Measurements from ENCODE around the gene PPFIA2.

PPFIA2 gene

DNA sequence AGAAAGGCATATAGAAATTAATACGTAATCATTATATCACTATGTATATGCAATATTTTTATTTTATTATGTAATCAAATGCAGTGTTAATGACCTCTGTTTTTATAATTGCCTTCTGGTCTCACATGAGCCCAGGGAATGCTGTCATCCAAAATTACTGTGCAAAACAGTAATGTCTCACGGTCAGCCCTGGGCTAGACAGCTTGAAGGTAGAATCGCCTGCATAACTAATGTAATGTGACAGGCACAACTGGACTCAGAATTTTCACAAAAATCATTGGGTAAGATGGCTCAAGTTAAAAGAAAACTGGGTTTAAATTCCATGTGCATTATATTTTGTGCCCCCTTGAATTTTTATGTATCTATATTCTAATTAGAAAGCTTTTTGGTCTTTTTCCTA lies 293.3 kb downstream of the PPFIA2 start:
- Histone ChIP-seq H3K9ac (ENCODE audit: low read depth in 1 of 2, low read length in 2 of 2) (no peak overlapping the region), H3K27ac (ENCODE audit: low read depth in 2 of 2, low read length in 2 of 2) (no peak overlapping the region), H3K4me3 (ENCODE audit: low read length in 2 of 2) (no peak overlapping the region), H3K4me1 (ENCODE audit: control insufficient read depth in 2 of 2, insufficient read depth in 2 of 2, low read length in 2 of 2) (no peaks in the 10 kb centered on the region), H3K27me3 (ENCODE audit: control insufficient read depth in 2 of 2, insufficient read depth in 2 of 2, low read length in 2 of 2) (no peaks in the 10 kb centered on the region), H3K9me3 (ENCODE audit: control insufficient read depth in 2 of 2, low read length in 2 of 2) (no peaks in the 10 kb centered on the region), H3K36me3 (ENCODE audit: control insufficient read depth in 2 of 2, insufficient read depth in 2 of 2, low read length in 2 of 2) (no peaks in the 10 kb centered on the region)

DNA sequence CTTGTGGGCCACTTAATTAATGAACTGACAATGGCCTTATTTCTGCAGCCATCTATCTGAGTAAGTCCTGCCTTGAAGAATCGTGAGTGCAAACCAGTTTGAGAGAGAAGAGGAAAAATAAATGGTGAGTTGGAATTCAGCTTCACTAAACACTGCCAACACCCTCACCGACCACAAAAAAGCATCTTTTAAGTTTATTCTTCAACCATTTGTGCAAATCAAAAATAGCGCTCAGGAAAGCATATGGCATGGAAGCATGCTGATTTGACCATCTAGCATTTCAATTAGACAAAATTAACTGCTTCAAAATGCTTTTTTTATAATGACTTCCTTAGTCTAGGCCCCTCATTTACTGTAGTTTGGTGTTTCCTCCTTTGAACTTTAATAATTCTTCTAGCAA lies 294.0 kb downstream of the PPFIA2 start:
- Histone ChIP-seq H3K4me3 (ENCODE audit: low read length in 2 of 2) (no peak overlapping the region), H3K9ac (ENCODE audit: low read depth in 1 of 2, low read length in 2 of 2) (no peak overlapping the region), H3K36me3 (ENCODE audit: control insufficient read depth in 2 of 2, insufficient read depth in 2 of 2, low read length in 2 of 2) (no peaks in the 10 kb centered on the region), H3K27ac (ENCODE audit: low read depth in 2 of 2, low read length in 2 of 2) (no peak overlapping the region), H3K4me1 (ENCODE audit: control insufficient read depth in 2 of 2, insufficient read depth in 2 of 2, low read length in 2 of 2) (no peaks in the 10 kb centered on the region), H3K27me3 (ENCODE audit: control insufficient read depth in 2 of 2, insufficient read depth in 2 of 2, low read length in 2 of 2) (no peaks in the 10 kb centered on the region), H3K9me3 (ENCODE audit: control insufficient read depth in 2 of 2, low read length in 2 of 2) (no peaks in the 10 kb centered on the region)

DNA sequence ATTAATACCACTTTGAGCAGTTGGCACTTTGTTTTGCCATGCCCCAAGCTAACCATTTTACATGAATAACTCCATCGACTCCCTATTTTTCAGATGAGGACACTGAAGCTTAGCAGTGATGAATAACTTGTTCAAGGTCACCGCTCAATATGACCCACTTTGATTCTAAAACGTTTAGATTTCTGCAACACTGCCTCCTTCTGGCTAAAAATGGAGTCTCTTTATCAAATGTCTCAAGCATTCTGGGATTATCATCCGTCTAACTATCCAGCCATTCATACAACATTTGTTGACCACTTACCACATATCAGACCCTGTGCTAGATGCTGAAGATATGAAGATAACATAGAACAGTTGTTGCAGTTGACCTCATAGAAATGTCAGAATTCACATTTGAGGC lies 298.0 kb downstream of the PPFIA2 start:
- Histone ChIP-seq H3K4me1 (ENCODE audit: control insufficient read depth in 2 of 2, insufficient read depth in 2 of 2, low read length in 2 of 2) (no peaks in the 10 kb centered on the region), H3K36me3 (ENCODE audit: control insufficient read depth in 2 of 2, insufficient read depth in 2 of 2, low read length in 2 of 2) (no peaks in the 10 kb centered on the region), H3K4me3 (ENCODE audit: low read length in 2 of 2) (no peak overlapping the region), H3K27me3 (ENCODE audit: control insufficient read depth in 2 of 2, insufficient read depth in 2 of 2, low read length in 2 of 2) (no peaks in the 10 kb centered on the region), H3K9ac (ENCODE audit: low read depth in 1 of 2, low read length in 2 of 2) (no peak overlapping the region), H3K9me3 (ENCODE audit: control insufficient read depth in 2 of 2, low read length in 2 of 2) (no peaks in the 10 kb centered on the region), H3K27ac (ENCODE audit: low read depth in 2 of 2, low read length in 2 of 2) (no peak overlapping the region)

DNA sequence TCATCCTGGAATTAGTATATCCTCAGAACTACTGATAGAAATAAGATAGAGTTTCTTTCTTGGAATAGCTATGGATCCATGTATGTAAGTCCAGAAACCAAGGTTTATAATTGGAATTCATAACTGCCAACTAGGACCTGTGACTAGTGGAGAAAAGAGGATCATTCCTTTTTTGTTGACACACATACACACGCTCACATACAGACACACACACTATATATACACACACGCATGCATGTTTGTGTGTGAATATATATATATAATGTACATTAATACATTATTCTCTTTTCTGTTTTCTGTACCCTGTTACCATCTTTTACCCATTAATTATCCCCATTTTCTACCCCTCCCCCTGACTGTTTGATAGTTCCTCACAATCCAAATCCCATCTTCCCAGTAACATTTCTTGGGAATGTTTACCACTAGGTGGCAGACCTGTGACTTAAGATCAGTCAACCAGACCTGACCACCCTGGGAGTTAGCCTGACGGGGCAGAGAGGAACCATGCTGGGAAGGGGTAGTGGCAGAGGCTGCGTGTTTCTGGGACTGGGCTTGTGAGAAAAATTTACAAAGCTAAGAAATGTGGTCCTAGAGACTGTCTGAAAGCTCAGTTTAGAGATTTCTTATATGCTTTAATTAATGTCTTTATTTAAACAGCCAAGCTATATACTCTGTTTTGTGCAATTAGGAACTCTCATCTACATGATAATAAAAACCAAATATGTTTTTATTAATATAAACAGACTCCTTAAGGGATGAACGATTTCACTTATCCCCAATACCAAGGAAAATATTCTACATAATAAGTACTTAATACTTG lies 308.0 kb downstream of the PPFIA2 start:
- no peaks in the 10 kb centered on the region for H3K9me3 ChIP-seq (ENCODE audit: control insufficient read depth in 2 of 2, low read length in 2 of 2)
- no peaks in the 10 kb centered on the region for H3K36me3 ChIP-seq (ENCODE audit: control insufficient read depth in 2 of 2, insufficient read depth in 2 of 2, low read length in 2 of 2)
- H3K4me3 ChIP-seq (ENCODE audit: low read length in 2 of 2), result no peak overlapping the region
- H3K27me3 ChIP-seq (ENCODE audit: control insufficient read depth in 2 of 2, insufficient read depth in 2 of 2, low read length in 2 of 2), result no peaks in the 10 kb centered on the region
- no peak overlapping the region for H3K9ac ChIP-seq (ENCODE audit: low read depth in 1 of 2, low read length in 2 of 2)
- no peaks in the 10 kb centered on the region for H3K4me1 ChIP-seq (ENCODE audit: control insufficient read depth in 2 of 2, insufficient read depth in 2 of 2, low read length in 2 of 2)
- H3K27ac ChIP-seq (ENCODE audit: low read depth in 2 of 2, low read length in 2 of 2), result no peak overlapping the region

DNA sequence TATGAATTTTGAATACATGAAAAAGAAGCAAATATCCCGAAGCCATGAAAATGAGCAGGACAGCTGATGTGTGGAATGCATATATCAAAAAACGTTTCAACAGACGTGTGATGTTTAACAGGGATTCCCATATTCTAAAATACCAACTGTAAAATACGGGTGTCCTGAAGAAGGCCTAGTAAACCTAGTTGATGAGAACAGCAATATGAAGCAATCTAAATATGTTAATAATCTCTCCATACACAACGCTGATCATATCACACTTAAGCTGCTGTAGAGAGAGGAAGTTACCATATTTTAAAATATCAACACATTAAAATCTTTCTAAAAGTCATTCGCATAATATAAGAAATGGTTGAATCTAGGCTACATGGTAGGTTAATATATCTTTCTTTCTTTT lies 317.5 kb downstream of the PPFIA2 start:
- no peak overlapping the region for H3K9ac ChIP-seq (ENCODE audit: low read depth in 1 of 2, low read length in 2 of 2)
- H3K4me3 ChIP-seq (ENCODE audit: low read length in 2 of 2), result no peak overlapping the region
- no peak overlapping the region for H3K27ac ChIP-seq (ENCODE audit: low read depth in 2 of 2, low read length in 2 of 2)
- H3K27me3 ChIP-seq (ENCODE audit: control insufficient read depth in 2 of 2, insufficient read depth in 2 of 2, low read length in 2 of 2), result no peaks in the 10 kb centered on the region
- H3K36me3 ChIP-seq (ENCODE audit: control insufficient read depth in 2 of 2, insufficient read depth in 2 of 2, low read length in 2 of 2), result no peaks in the 10 kb centered on the region
- no peaks in the 10 kb centered on the region for H3K4me1 ChIP-seq (ENCODE audit: control insufficient read depth in 2 of 2, insufficient read depth in 2 of 2, low read length in 2 of 2)
- H3K9me3 ChIP-seq (ENCODE audit: control insufficient read depth in 2 of 2, low read length in 2 of 2), result no peaks in the 10 kb centered on the region

DNA sequence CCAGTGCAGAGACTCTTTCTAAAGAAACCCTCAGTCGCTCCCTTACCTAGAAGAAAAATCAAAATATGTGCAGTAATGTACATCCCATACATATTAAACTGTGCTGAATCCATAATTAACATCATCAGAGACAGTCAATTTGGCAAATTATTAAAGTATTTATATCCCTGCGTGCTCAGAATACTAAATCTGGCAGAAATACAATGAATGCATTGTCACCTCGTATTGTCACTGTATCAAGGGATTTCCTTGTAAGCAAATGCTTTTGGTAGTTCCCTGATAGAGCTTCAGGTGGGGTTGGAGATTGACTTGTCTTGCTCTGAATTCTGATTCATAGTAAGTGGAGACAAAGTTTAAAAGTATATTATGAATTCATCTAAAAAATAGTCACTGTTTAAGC lies 319.1 kb downstream of the PPFIA2 start:
- no peaks in the 10 kb centered on the region for H3K9me3 ChIP-seq (ENCODE audit: control insufficient read depth in 2 of 2, low read length in 2 of 2)
- H3K9ac ChIP-seq (ENCODE audit: low read depth in 1 of 2, low read length in 2 of 2), result no peak overlapping the region
- no peaks in the 10 kb centered on the region for H3K4me1 ChIP-seq (ENCODE audit: control insufficient read depth in 2 of 2, insufficient read depth in 2 of 2, low read length in 2 of 2)
- H3K27ac ChIP-seq (ENCODE audit: low read depth in 2 of 2, low read length in 2 of 2), result no peak overlapping the region
- no peaks in the 10 kb centered on the region for H3K27me3 ChIP-seq (ENCODE audit: control insufficient read depth in 2 of 2, insufficient read depth in 2 of 2, low read length in 2 of 2)
- H3K36me3 ChIP-seq (ENCODE audit: control insufficient read depth in 2 of 2, insufficient read depth in 2 of 2, low read length in 2 of 2), result no peaks in the 10 kb centered on the region
- no peak overlapping the region for H3K4me3 ChIP-seq (ENCODE audit: low read length in 2 of 2)

DNA sequence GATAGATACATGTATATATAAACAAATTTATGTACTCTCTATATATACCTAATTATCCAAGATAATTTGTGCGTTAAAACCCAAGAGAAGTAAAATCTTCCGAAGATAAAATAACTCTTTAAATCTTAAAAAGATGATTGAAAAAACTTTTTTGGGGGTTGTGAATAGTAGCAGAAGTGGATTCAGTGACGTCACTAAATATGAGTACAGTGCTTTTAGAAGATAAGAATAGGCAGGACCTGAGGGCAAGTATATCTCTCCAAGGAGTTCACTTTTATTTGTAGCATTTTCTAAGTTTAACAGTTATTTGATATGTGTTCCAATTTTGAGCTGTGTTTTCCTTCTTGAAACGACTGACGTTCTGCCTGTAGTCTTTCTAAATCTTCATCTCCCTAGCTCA lies 319.8 kb downstream of the PPFIA2 start:
- Histone ChIP-seq H3K36me3 (ENCODE audit: control insufficient read depth in 2 of 2, insufficient read depth in 2 of 2, low read length in 2 of 2) (no peaks in the 10 kb centered on the region), H3K4me1 (ENCODE audit: control insufficient read depth in 2 of 2, insufficient read depth in 2 of 2, low read length in 2 of 2) (no peaks in the 10 kb centered on the region), H3K9ac (ENCODE audit: low read depth in 1 of 2, low read length in 2 of 2) (no peak overlapping the region), H3K4me3 (ENCODE audit: low read length in 2 of 2) (no peak overlapping the region), H3K27ac (ENCODE audit: low read depth in 2 of 2, low read length in 2 of 2) (no peak overlapping the region), H3K9me3 (ENCODE audit: control insufficient read depth in 2 of 2, low read length in 2 of 2) (no peaks in the 10 kb centered on the region), H3K27me3 (ENCODE audit: control insufficient read depth in 2 of 2, insufficient read depth in 2 of 2, low read length in 2 of 2) (no peaks in the 10 kb centered on the region)

DNA sequence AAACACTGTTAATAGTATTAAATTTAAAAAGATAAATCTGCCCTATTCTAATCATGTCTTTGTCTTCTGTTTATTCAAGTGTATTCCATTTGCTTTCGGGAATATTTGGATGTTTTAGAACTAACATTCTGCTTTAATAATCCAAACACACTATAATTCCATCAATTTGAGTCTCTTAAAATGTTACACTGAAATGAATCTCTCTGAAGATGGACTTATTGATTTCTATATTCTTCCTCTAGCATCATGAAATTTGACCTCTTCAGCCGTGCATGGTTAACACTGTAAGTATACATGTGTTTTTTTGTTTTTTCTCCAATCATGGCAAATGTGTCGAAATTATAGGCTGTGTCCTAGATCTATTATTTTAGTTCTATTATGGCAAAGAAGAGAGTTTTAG lies 342.1 kb downstream of the PPFIA2 start:
- H3K27me3 ChIP-seq (ENCODE audit: control insufficient read depth in 2 of 2, insufficient read depth in 2 of 2, low read length in 2 of 2), result no peaks in the 10 kb centered on the region
- H3K4me3 ChIP-seq (ENCODE audit: low read length in 2 of 2), result no peak overlapping the region
- no peak overlapping the region for H3K27ac ChIP-seq (ENCODE audit: low read depth in 2 of 2, low read length in 2 of 2)
- H3K36me3 ChIP-seq (ENCODE audit: control insufficient read depth in 2 of 2, insufficient read depth in 2 of 2, low read length in 2 of 2), result no peaks in the 10 kb centered on the region
- H3K9me3 ChIP-seq (ENCODE audit: control insufficient read depth in 2 of 2, low read length in 2 of 2), result no peaks in the 10 kb centered on the region
- H3K9ac ChIP-seq (ENCODE audit: low read depth in 1 of 2, low read length in 2 of 2), result no peak overlapping the region
- no peaks in the 10 kb centered on the region for H3K4me1 ChIP-seq (ENCODE audit: control insufficient read depth in 2 of 2, insufficient read depth in 2 of 2, low read length in 2 of 2)

DNA sequence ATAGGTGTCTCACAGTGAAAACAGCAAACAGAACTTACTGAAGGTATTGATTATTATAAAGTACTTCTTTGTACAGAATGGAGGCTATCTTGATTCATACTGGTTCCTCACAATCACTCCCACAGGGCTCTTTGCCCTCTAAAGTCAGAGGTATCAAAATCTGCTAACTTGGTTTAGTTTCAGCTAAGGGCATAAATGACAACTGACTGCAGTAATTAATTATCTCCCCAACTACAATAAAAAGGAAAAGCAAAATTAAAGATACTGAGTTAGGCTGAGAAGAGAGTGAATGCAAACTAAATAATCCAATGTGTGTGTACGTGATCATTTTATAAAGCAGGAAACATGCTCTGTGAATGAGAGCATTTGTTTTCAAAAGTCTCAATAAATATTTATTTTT lies 342.6 kb downstream of the PPFIA2 start:
- Histone ChIP-seq H3K9me3 (ENCODE audit: control insufficient read depth in 2 of 2, low read length in 2 of 2) (no peaks in the 10 kb centered on the region), H3K9ac (ENCODE audit: low read depth in 1 of 2, low read length in 2 of 2) (no peak overlapping the region), H3K27ac (ENCODE audit: low read depth in 2 of 2, low read length in 2 of 2) (no peak overlapping the region), H3K4me1 (ENCODE audit: control insufficient read depth in 2 of 2, insufficient read depth in 2 of 2, low read length in 2 of 2) (no peaks in the 10 kb centered on the region), H3K36me3 (ENCODE audit: control insufficient read depth in 2 of 2, insufficient read depth in 2 of 2, low read length in 2 of 2) (no peaks in the 10 kb centered on the region), H3K4me3 (ENCODE audit: low read length in 2 of 2) (no peak overlapping the region), H3K27me3 (ENCODE audit: control insufficient read depth in 2 of 2, insufficient read depth in 2 of 2, low read length in 2 of 2) (no peaks in the 10 kb centered on the region)

DNA sequence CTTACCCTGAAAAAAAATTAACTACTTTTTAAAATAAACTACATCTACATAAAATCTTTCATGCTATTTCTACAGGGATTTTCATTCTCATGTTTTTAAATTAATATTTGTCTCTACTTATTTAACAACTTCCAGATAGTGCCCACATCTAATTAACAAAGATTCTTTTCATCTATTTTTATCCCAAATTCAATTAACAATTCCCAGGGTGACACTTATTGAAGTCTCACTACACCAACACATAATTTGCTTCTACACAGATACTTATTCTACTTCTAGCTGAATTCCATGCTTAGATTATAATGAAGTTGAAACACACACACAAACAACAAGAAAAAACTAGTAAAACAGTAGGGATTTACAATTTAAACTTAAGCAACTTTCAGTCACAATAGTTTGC lies 344.7 kb downstream of the PPFIA2 start:
- Histone ChIP-seq H3K4me1 (ENCODE audit: control insufficient read depth in 2 of 2, insufficient read depth in 2 of 2, low read length in 2 of 2) (no peaks in the 10 kb centered on the region), H3K9me3 (ENCODE audit: control insufficient read depth in 2 of 2, low read length in 2 of 2) (no peaks in the 10 kb centered on the region), H3K36me3 (ENCODE audit: control insufficient read depth in 2 of 2, insufficient read depth in 2 of 2, low read length in 2 of 2) (no peaks in the 10 kb centered on the region), H3K27ac (ENCODE audit: low read depth in 2 of 2, low read length in 2 of 2) (no peak overlapping the region), H3K9ac (ENCODE audit: low read depth in 1 of 2, low read length in 2 of 2) (no peak overlapping the region), H3K27me3 (ENCODE audit: control insufficient read depth in 2 of 2, insufficient read depth in 2 of 2, low read length in 2 of 2) (no peaks in the 10 kb centered on the region), H3K4me3 (ENCODE audit: low read length in 2 of 2) (no peak overlapping the region)
